Measurements from ENCODE around the gene SEC61B. TPM values are rescaled to one million over a fixed set of nuclear protein-coding genes. Genes with fewer than 3 reads are reported as not detected.
"Not testable (repeated sequence)": the region's sequence is repeated elsewhere in the genome, so short reads cannot be mapped to it uniquely, and the experiment has no call there.

The SEC61B gene
- total RNA-seq, 1 donor from 2014 or later: 203 TPM

GRCh38 chr9:99235069-99235468 is 13.0 kb downstream of the SEC61B start:
- no peak for DNase-seq (ENCODE audit: low spot score)
- H3K4me3 Mint-ChIP-seq (ENCODE audit: unreplicated experiment): no peak overlapping the region

GRCh38 chr9:99235926-99236634 is 14.0 kb downstream of the SEC61B start:
- Mint-ChIP-seq H3K27ac (ENCODE audit: unreplicated experiment) (peak overlapping the region; percentile 77), H3K4me3 (ENCODE audit: unreplicated experiment) (no peak overlapping the region), H3K4me1 (ENCODE audit: unreplicated experiment) (peaks cover 24% of the 10 kb centered on the region), H3K9me3 (ENCODE audit: unreplicated experiment) (no peaks in the 10 kb centered on the region), H3K27me3 (ENCODE audit: unreplicated experiment) (peaks cover 1% of the 10 kb centered on the region), H3K36me3 (ENCODE audit: low read depth, unreplicated experiment) (peaks cover 7% of the 10 kb centered on the region)
- DNase-seq (ENCODE audit: low spot score): no peak
- no peak for TF ChIP-seq CTCF (IDR thresholded peaks at IDR 0.05; ENCODE audit: unreplicated experiment)

More at GRCh38 chr9:99235069-99235468, 13.0 kb downstream of the SEC61B start:
- H3K27ac Mint-ChIP-seq (ENCODE audit: unreplicated experiment): no peak overlapping the region
- no peak for TF ChIP-seq CTCF (IDR thresholded peaks at IDR 0.05; ENCODE audit: unreplicated experiment)
- peaks cover 12% of the 10 kb centered on the region for H3K36me3 Mint-ChIP-seq (ENCODE audit: low read depth, unreplicated experiment)
- H3K4me1 Mint-ChIP-seq (ENCODE audit: unreplicated experiment): peaks cover 20% of the 10 kb centered on the region
- no peaks in the 10 kb centered on the region for H3K9me3 Mint-ChIP-seq (ENCODE audit: unreplicated experiment)
- H3K27me3 Mint-ChIP-seq (ENCODE audit: unreplicated experiment): no peaks in the 10 kb centered on the region

GRCh38 chr9:99237356-99237755 is 15.3 kb downstream of the SEC61B start:
- no peak for TF ChIP-seq CTCF (IDR thresholded peaks at IDR 0.05; ENCODE audit: unreplicated experiment)
- H3K27me3 Mint-ChIP-seq (ENCODE audit: unreplicated experiment): peaks cover 1% of the 10 kb centered on the region
- H3K27ac Mint-ChIP-seq (ENCODE audit: unreplicated experiment): no peak overlapping the region
- H3K4me3 Mint-ChIP-seq (ENCODE audit: unreplicated experiment): no peak overlapping the region
- no peak for DNase-seq (ENCODE audit: low spot score)
- peaks cover 9% of the 10 kb centered on the region for H3K36me3 Mint-ChIP-seq (ENCODE audit: low read depth, unreplicated experiment)
- peaks cover 24% of the 10 kb centered on the region for H3K4me1 Mint-ChIP-seq (ENCODE audit: unreplicated experiment)
- H3K9me3 Mint-ChIP-seq (ENCODE audit: unreplicated experiment): no peaks in the 10 kb centered on the region

GRCh38 chr9:99237849-99238248 is 15.8 kb downstream of the SEC61B start:
- not testable (repeated sequence) for H3K4me3 Mint-ChIP-seq (ENCODE audit: unreplicated experiment); H3K36me3 Mint-ChIP-seq (ENCODE audit: low read depth, unreplicated experiment); H3K27me3 Mint-ChIP-seq (ENCODE audit: unreplicated experiment); H3K27ac Mint-ChIP-seq (ENCODE audit: unreplicated experiment); H3K9me3 Mint-ChIP-seq (ENCODE audit: unreplicated experiment); DNase-seq (ENCODE audit: low spot score)
- peaks cover 24% of the 10 kb centered on the region for H3K4me1 Mint-ChIP-seq (ENCODE audit: unreplicated experiment)

GRCh38 chr9:99238331-99238730 is 16.2 kb downstream of the SEC61B start:
- no peak for TF ChIP-seq CTCF (IDR thresholded peaks at IDR 0.05; ENCODE audit: unreplicated experiment)
- Mint-ChIP-seq H3K27ac (ENCODE audit: unreplicated experiment) (no peak overlapping the region), H3K36me3 (ENCODE audit: low read depth, unreplicated experiment) (peaks cover 9% of the 10 kb centered on the region), H3K4me1 (ENCODE audit: unreplicated experiment) (peaks cover 24% of the 10 kb centered on the region), H3K27me3 (ENCODE audit: unreplicated experiment) (peaks cover 1% of the 10 kb centered on the region), H3K9me3 (ENCODE audit: unreplicated experiment) (no peaks in the 10 kb centered on the region), H3K4me3 (ENCODE audit: unreplicated experiment) (no peak overlapping the region)
- DNase-seq (ENCODE audit: low spot score): no peak

Measured in endothelial cell (in vitro differentiated cells).